NCI-H187 (cell line): ENCODE results near the gene PARD3B.
"Not testable (repeated sequence)": the region's sequence is repeated elsewhere in the genome, so short reads cannot be mapped to it uniquely, and the experiment has no call there.

Experiments
- DNase-seq, 2 experiments: peaks; one replicate each; lab custom pipeline; 2025; lab: John Stamatoyannopoulos, UW

PARD3B gene

DNA sequence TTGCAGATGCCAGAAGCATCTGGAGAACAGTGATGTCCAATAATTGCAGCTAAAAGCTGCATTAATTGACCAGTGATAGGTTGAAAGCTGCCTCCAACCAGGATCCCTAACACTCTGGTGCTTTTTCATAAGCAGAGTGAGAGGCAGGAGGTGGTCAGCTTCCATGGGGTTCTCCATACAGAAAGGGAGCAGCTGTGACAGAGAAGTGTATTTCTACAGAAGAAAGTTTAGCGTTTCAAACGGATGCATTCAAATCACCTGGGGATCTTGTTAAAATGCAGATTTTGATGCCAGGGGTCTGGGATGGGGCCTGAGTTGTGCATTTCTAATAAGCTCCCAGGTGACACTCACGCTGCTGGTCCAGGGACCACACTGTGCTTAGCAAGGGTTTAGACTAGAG lies 920.5 kb downstream of the PARD3B start:
- no peak for DNase-seq

DNA sequence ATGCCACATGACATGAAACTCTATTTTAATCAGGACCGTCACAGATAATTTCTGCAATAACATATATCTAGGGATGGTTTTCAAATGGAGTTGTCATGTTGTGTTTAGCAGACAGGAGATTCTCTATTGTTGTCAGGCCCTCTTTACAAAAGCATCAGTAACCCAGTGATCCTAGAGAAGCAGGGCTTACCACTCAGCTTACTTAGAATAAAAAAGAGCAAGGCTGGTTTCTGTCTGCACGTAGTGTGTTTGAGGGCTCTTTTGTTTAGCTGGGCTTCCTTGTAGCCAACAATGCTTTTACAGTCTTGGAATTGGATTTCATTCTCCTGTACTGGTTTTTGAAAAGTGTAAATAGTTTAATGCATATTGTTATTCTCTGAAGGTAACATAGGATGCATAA lies 926.5 kb downstream of the PARD3B start:
- DNase-seq = no peak

DNA sequence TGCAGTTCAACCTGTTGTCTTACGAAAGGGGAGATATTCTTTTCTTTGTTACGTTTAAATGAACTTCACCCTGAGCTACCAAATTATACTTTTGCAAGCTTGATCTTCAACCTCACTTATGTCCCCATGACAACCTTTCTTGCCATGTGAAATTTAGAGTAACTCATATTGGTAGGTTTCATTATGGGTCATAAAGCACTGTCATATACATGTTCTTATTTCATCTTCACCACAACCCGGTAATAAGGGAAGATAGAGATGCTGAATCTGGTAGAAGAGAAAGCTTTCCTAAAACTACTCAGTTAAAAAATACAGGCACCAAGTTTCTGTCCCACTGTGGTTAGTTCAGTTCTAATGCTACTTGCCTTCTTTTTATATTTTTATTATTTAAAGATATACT lies 928.5 kb downstream of the PARD3B start:
- DNase-seq = no peak

DNA sequence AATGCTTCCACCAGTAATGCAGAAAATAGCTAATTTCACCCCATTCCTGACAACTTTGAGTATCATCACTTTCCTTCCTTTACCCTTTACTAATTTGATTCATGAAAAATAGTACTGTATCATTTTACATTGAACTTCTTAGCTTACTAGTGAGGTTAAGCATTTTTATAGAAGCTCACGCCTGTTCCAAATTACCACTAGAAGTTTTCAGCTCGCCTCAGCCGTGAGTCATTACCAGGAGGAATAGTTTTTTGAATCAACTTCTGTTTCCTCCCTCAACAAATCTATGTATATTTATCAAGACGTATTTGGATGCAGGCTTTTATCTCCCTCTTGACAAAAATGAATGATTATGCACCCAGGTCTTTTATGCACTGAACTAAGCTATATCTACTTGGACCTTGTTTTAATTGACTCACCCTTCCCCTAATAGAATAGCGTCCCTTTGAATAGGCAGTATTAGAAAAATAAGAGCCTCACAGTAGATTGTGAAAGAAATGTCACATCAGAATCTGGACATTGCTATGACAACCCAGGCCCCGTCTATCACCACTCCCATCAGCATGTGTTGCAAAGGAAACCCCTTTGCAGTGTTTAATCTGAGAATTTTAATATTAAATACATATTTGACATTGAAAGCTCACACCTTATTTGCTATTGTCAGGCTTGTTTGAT lies 929.6 kb downstream of the PARD3B start:
- DNase-seq = no peak

DNA sequence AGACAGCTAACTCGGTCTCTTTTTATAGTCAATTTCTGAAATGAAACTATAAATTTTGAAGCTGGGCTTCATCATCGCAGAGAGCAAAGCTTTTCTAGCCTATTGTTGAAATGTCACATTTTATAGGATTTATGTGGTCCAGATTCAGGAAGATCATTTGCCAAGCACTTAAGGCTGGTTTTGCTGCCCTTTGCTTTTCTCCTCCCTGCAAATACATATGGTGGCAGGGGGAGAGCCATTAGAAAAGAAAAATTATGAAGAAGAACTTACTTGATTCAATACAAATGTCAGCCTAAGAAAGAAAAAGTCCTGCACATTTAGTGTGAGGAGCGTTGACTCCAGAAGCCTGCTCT lies 930.1 kb downstream of the PARD3B start:
- DNase-seq = no peak

DNA sequence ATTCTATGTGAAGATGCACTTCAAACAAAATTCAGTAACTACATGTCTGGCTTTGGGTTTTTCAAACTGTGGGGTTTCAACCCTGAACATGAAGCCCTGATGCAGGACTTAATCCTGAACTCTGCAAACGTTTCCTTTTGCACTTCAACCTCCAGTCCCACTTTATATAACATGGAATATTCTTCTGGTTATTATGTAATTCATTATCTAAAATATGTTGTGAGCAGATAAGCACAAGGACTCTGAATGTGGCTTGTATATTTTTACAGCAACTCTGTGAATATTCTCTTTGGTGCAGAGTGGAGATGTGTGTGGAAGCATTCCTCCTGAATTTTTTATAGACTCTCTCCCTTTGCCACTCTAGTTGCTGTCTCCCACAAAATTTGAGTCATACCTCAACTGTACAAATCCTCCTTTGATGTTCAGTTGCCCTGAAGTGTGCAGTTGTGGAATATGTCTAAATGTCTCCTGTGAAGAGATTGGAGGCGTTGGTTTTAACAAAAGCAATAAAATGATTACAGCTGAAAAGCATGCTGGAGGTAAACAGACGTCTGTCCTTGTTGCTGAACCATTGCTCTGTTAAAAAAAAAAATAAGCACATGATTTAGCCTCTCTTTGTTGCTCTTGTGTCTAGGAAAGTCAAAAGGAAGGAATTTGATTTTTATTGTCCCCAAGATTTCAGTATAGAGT lies 931.9 kb downstream of the PARD3B start:
- DNase-seq = no peak

DNA sequence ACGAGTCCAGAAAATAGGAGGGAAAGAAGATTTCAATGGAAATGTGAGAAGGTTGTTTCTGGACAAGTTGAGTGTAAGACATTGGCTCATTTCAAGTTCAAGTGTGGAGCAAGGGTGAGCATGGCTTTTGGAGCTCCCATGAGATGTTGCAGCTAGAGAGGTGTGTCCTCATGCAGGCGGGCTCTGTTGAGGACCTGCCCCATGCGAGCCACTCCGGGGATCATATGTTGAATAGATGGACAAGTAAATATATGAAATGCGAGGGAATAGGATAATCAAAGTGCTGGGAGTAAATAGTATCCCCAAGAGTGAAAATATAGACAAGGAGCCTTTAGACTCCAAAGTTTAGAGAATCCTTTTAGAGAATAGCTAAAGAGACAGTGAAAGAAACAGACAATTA lies 936.6 kb downstream of the PARD3B start:
- DNase-seq = no peak

DNA sequence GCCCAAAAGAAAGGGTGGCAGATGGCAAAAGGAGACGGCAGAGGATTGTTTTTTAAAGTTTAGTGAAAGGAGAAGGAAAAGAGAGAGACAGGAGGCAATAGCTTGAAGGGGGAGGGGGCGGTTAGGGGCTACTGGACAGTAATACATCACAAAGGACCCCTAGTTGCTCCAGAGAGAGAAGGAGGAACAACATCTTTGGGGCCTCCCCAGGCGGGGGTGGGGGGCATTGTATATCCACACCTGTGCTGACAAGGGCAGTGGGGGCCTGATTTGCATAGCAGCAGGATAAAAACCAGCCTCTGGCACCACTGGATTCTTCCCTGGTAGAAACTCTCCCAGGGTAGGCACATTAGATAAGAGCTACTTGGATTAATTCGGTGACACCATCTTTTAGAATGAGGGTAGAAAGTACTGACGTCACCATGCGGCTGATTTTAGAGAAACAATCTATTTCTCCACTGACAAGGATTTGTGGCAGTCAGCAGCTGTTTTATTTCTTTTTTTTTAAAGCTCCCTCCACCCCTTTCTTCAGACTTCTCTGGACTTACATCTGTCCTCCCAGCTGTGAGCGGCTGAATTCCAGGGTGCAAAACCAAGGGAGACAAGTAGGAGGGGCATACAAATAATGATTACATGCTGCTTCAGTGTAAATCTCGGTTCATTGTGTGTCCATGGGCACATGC lies 937.3 kb downstream of the PARD3B start:
- DNase-seq = no peak

DNA sequence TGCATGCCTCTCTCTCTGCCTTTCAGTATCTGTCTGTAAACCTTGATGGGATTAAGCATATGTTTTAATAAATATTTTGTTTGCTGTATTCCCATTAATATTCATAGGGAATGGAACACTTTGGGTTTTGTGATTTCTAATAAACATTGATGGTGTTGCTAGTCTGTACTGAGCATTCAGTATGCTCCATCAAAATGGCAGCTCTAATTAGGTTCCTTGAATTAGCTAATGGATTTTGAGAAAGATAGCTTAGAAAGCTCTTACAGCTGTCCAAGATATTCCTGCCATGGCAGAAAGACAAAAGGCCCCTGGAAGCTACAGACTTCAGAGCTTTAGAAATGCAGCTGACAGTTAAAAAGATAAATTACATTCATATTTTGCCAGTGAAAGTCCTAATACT lies 937.8 kb downstream of the PARD3B start:
- no peak for DNase-seq

- no peak for DNase-seq
Measured at GRCh38 chr2:205484215-205484614, 938.9 kb downstream of the PARD3B start.

- peak in 1 of 2 experiments; percentile 3 for DNase-seq
Measured at GRCh38 chr2:205484764-205485163, 939.5 kb downstream of the PARD3B start.

GRCh38 chr2:205493528-205493927 lies 948.3 kb downstream of the PARD3B start:
- not testable (repeated sequence) for DNase-seq

GRCh38 chr2:205494537-205495235 lies 949.4 kb downstream of the PARD3B start:
- no peak for DNase-seq

- no peak for DNase-seq
Measured at GRCh38 chr2:205495819-205496218, 950.5 kb downstream of the PARD3B start.

GRCh38 chr2:205496370-205496769 lies 951.1 kb downstream of the PARD3B start:
- no peak for DNase-seq

- no peak for DNase-seq
Measured at GRCh38 chr2:205496772-205497171, 951.5 kb downstream of the PARD3B start.

- DNase-seq = no peak
Measured at GRCh38 chr2:205499006-205499405, 953.7 kb downstream of the PARD3B start.

- DNase-seq = no peak
Measured at GRCh38 chr2:205500065-205500464, 954.8 kb downstream of the PARD3B start.

GRCh38 chr2:205500951-205501350 lies 955.7 kb downstream of the PARD3B start:
- no peak for DNase-seq

GRCh38 chr2:205501826-205502225 lies 956.6 kb downstream of the PARD3B start:
- no peak for DNase-seq

DNA sequence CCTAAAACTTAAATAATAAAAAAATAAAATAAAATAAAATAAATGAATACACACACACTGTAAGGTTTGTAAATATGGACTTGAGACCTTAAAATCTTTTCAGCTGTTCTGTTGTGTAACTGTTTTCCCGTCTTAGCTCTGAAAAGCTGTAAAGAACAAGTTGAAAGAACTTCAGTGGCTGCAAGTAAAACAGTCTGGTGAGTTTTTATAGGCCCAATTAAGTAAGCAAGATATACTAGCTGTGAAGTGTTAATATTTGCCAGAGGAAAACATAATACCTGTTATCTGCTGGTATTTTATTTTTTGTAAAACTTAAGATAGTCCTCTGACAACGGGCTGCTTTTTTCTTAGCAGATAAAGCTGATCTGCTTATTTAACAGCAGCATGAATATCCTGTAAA lies 960.1 kb downstream of the PARD3B start:
- DNase-seq = no peak

DNA sequence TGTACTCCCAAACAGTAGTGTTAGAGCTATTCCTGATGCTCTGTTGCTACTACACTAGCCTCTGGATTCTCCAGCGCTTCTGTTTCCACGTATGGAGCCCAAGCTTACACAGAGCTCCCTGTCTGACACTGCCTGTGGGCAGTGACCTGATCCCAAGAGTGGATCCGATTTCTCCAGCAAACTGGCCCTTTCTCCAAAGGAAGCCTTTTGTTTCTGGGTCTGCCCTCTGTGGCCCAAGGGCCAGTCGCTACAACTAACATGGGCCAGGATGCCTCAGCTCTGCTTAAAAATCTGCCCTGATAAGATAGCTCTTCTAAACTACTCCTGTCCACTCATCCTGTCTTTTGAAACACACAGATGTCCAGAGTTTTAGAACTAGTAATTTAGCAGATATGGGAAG lies 964.4 kb downstream of the PARD3B start:
- no peak for DNase-seq

DNA sequence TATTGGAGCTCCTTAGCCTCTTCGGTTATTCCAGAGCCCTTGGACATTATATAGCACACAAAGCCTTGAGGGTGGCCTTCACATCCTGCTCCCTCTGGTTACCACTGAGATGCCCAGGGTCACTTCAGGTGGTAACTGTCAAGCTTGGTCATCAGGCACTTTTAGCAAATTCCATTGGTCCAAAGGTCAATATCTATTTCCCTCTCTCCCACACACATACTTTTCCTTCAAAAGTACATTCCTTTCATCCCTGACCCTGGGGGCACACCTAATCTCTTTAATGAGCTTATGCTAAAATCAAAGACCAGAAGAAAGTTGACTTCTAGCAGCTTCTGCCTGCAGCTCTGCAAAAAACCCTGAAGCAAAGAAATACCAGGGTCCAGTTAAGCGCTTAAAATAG lies 965.1 kb downstream of the PARD3B start:
- DNase-seq = no peak
